Type B pancreatic cell (in vitro differentiated cells): ENCODE data around the gene HEXB. TPM values are rescaled to one million over a fixed set of nuclear protein-coding genes. Genes with fewer than 3 reads are reported as not detected.
"Not testable (repeated sequence)": the region's sequence is repeated elsewhere in the genome, so short reads cannot be mapped to it uniquely, and the experiment has no call there.

Experiments
- DNase-seq: peaks from one replicate; pipeline ENCODE4 v3.0.0; 2021; ENCODE audit warnings: mixed read lengths; ENCODE audit not compliant: unreplicated experiment; ENCODE audit errors: extremely low spot score
- H3K27ac Mint-ChIP-seq: 2 replicates; pipeline ENCODE4 v1.8.0; 2021; ENCODE audit warnings: mild to moderate bottlenecking, mixed read lengths
- H3K27me3 Mint-ChIP-seq: 2 replicates; pipeline ENCODE4 v1.8.0; 2021; ENCODE audit warnings: mixed read lengths
- H3K36me3 Mint-ChIP-seq: 2 replicates; pipeline ENCODE4 v1.8.0; 2021; ENCODE audit warnings: mixed read lengths
- H3K4me1 Mint-ChIP-seq: one replicate; pipeline ENCODE4 v1.8.0; 2021; ENCODE audit warnings: mixed read lengths; ENCODE audit not compliant: unreplicated experiment
- H3K4me3 Mint-ChIP-seq: 2 replicates; pipeline ENCODE4 v1.8.0; 2021; ENCODE audit warnings: mild to moderate bottlenecking, mixed read lengths
- H3K9me3 Mint-ChIP-seq: 2 replicates; pipeline ENCODE4 v1.8.0; 2021; ENCODE audit warnings: mixed read lengths
- CTCF ChIP-seq: fragments of 200-600 bp; sonication (generic); conservative IDR thresholded peaks from 2 replicates; pipeline ENCODE4 v1.5.0; 2021; ENCODE audit warnings: antibody characterized with exemption, mild to moderate bottlenecking
- total RNA-seq: library from RNA; stranded (reverse); gene quantifications from 2 replicates; pipeline ENCODE4 v1.2.1, GENCODE V29; 2021; ENCODE audit warnings: low replicate concordance

The HEXB gene
- total RNA-seq, 1 donor from 2014 or later: 76.6 TPM

GRCh38 chr5:74725331-74725730, 40.3 kb downstream of the HEXB start:
- no peaks in the 10 kb centered on the region for H3K4me1 Mint-ChIP-seq
- no peaks in the 10 kb centered on the region for H3K27me3 Mint-ChIP-seq
- DNase-seq: no peak
- no peak for TF ChIP-seq CTCF
- H3K9me3 Mint-ChIP-seq: no peaks in the 10 kb centered on the region
- H3K36me3 Mint-ChIP-seq: peaks cover 18% of the 10 kb centered on the region
- no peak overlapping the region for H3K4me3 Mint-ChIP-seq
- no peak overlapping the region for H3K27ac Mint-ChIP-seq

GRCh38 chr5:74736759-74737158, 51.7 kb downstream of the HEXB start:
- Mint-ChIP-seq H3K27ac (no peak overlapping the region), H3K9me3 (no peaks in the 10 kb centered on the region), H3K4me1 (no peaks in the 10 kb centered on the region), H3K27me3 (no peaks in the 10 kb centered on the region), H3K36me3 (peaks cover 19% of the 10 kb centered on the region), H3K4me3 (no peak overlapping the region)
- no peak for DNase-seq
- TF ChIP-seq CTCF: no peak

GRCh38 chr5:74738406-74738805, 53.4 kb downstream of the HEXB start:
- H3K4me1 Mint-ChIP-seq: no peaks in the 10 kb centered on the region
- no peak for DNase-seq
- TF ChIP-seq CTCF: no peak
- no peaks in the 10 kb centered on the region for H3K27me3 Mint-ChIP-seq
- no peak overlapping the region for H3K4me3 Mint-ChIP-seq
- H3K9me3 Mint-ChIP-seq: no peaks in the 10 kb centered on the region
- peaks cover 15% of the 10 kb centered on the region for H3K36me3 Mint-ChIP-seq
- no peak overlapping the region for H3K27ac Mint-ChIP-seq

GRCh38 chr5:74748742-74749141, 63.7 kb downstream of the HEXB start:
- not testable (repeated sequence) for DNase-seq, H3K27me3 Mint-ChIP-seq, H3K9me3 Mint-ChIP-seq, H3K27ac Mint-ChIP-seq, H3K4me3 Mint-ChIP-seq, H3K4me1 Mint-ChIP-seq
- peaks cover 42% of the 10 kb centered on the region for H3K36me3 Mint-ChIP-seq

- no peak for TF ChIP-seq CTCF
Measured at GRCh38 chr5:74761241-74761640, 76.2 kb downstream of the HEXB start.

GRCh38 chr5:74762599-74762998, 77.6 kb downstream of the HEXB start:
- no peak for DNase-seq
- Mint-ChIP-seq H3K36me3 (peaks cover 13% of the 10 kb centered on the region), H3K27ac (no peak overlapping the region), H3K4me1 (peaks cover 12% of the 10 kb centered on the region), H3K27me3 (no peaks in the 10 kb centered on the region), H3K4me3 (no peak overlapping the region), H3K9me3 (no peaks in the 10 kb centered on the region)
- TF ChIP-seq CTCF: no peak

More at GRCh38 chr5:74761241-74761640, 76.2 kb downstream of the HEXB start:
- H3K27ac Mint-ChIP-seq: no peak overlapping the region
- DNase-seq: no peak
- H3K27me3 Mint-ChIP-seq: no peaks in the 10 kb centered on the region
- peaks cover 25% of the 10 kb centered on the region for H3K36me3 Mint-ChIP-seq
- H3K4me1 Mint-ChIP-seq: peaks cover 9% of the 10 kb centered on the region
- no peaks in the 10 kb centered on the region for H3K9me3 Mint-ChIP-seq
- H3K4me3 Mint-ChIP-seq: no peak overlapping the region
